ENCODE data around the gene DPP6.
"Not testable (repeated sequence)": the region's sequence is repeated elsewhere in the genome, so short reads cannot be mapped to it uniquely, and the experiment has no call there.

GRCh38 chr7:154051006-154051642, 1.1 kb upstream of the DPP6 start:
- not testable (repeated sequence) for TF ChIP-seq CTCF (conservative IDR thresholded peaks at IDR 0.05; ENCODE audit: low read depth, low read length); EZH2 (IDR thresholded peaks at IDR 0.05; ENCODE audit: low read length, unreplicated experiment)
